ENCODE data around the gene SLC38A1.

The SLC38A1 gene

DNA sequence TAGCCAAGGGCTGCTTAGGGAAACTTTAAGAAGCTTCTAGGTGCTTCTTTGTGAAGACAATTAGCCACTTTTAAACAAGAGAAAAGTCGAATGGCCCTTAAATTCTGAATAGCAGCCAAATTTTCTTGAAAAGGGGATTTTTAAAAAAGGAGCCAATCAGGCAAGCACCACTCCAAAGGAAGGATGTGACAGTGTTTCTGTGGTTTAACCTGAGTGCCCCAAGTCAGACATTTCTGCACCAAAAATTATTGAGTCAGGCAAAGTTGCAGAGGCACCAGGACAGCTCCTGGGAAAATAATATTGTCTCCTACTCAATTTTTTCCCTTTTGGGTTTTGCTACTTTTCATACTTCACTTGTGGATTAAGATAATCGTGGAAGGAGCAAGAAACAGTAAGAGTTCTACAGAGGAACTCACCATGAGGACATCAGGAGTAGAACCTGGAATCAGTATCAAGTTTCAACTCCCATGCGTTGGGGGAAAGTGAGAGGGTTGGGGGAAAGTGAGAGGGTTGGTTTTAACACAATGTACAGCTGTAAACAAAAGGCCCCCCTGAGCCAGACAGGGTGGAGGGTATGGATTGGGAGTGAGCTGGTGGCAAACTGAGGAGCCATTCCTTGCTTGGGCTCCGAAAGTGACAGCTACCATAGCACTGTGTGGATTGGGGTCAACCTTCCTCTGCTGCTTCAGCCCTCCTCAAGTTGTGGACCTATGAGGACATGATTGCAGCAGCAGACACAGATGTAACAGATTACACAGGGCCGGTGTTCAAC is 90.8 kb downstream of the SLC38A1 start:
- DNase-seq (ENCODE audit: extremely low read depth, low read depth), result no peak
- TF ChIP-seq, protein P1, sequence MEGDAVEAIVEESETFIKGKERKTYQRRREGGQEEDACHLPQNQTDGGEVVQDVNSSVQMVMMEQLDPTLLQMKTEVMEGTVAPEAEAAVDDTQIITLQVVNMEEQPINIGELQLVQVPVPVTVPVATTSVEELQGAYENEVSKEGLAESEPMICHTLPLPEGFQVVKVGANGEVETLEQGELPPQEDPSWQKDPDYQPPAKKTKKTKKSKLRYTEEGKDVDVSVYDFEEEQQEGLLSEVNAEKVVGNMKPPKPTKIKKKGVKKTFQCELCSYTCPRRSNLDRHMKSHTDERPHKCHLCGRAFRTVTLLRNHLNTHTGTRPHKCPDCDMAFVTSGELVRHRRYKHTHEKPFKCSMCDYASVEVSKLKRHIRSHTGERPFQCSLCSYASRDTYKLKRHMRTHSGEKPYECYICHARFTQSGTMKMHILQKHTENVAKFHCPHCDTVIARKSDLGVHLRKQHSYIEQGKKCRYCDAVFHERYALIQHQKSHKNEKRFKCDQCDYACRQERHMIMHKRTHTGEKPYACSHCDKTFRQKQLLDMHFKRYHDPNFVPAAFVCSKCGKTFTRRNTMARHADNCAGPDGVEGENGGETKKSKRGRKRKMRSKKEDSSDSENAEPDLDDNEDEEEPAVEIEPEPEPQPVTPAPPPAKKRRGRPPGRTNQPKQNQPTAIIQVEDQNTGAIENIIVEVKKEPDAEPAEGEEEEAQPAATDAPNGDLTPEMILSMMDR (IDR thresholded peaks at IDR 0.05; ENCODE audit: low read depth, low read length), result no peak

DNA sequence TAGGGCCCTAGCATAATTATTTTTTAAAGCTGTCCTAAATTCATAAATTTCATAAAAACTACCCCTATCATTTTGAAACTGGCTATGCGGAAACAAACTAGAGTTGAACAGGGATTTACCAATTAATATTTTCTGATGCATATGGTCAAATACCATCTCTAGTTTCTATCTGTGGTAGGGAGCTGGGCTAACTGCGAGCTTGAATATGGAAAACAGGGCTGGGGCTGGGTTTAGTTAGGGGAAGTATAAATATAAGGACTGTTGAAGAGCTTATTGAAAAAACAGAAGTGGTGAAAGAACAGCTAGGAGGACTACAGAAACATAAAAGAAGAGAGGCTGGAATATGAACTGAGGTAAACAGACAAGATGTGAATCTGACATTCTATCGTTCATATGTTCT is 91.8 kb downstream of the SLC38A1 start:
- DNase-seq (ENCODE audit: extremely low read depth, low read depth), result no peak
- TF ChIP-seq, protein P1 (IDR thresholded peaks at IDR 0.05; ENCODE audit: low read depth, low read length), result no peak

DNA sequence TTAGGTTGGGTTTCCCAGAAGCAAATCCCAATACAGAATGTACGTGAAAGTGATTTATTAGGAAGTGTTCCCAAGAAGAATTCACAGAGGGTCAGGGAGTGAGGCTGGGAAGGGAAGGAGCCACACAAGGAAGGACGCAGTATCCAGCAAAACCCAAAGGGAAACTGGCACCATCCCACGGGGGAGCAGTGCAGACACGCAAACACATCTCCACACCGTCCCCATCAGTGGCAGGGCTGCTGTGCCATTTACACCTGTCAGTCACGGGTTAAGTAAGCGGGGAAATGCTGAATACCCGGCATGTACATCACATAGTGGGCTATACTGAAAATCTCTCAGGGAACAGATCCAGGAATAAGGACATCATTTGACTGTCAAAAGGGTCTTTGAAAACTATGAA is 93.9 kb downstream of the SLC38A1 start:
- TF ChIP-seq, protein P1 (IDR thresholded peaks at IDR 0.05; ENCODE audit: low read depth, low read length), result no peak
- DNase-seq (ENCODE audit: extremely low read depth, low read depth), result no peak

DNA sequence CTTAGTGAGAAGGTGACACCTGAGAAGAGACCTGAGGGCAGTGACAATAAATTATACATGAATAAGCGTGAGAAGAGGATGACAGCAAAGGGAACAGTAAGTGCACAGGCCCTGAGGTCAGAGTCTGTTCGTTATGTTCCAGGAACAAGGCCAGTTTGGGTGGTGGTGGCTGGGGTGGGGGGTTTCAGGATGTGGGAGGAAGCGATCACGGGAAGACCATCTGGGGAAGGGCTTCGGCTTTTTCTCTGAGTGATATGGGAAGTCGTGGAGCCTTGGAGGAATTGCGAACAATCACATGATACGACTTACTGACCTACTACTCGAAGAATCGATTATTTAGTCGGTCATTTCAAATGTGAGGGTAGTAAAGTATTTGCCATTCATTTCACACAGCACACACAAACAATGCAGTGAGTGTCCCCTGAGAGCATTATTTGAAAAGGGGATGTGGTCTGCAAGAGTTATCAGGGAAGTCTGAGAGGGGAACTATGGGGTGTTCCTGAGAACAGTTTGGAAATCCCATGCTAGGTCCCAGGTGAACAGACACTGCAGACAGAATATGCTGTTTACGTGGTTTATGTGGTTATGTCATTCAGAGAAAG is 94.7 kb downstream of the SLC38A1 start:
- TF ChIP-seq, protein P1 (IDR thresholded peaks at IDR 0.05; ENCODE audit: low read depth, low read length), result no peak
- DNase-seq (ENCODE audit: extremely low read depth, low read depth), result no peak

DNA sequence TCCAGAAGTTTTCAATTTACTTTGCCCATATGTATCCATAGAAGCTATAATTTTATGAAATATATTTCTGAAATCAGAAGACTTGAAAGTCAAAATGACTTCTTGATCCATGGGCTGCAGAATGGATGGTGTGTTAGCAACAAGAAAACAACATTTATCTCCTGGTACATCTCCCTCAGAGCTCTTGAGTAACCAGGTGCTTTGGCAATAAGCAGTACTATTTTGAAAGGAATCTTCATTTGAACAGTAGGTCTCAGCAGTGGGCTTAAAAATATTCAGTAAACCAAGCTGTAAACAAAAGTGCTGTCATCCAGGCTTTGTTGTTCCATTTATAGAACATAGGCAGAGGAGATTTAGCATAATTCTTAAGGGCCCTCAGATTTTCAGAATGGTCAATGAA is 100.4 kb downstream of the SLC38A1 start:
- TF ChIP-seq, protein P1 (IDR thresholded peaks at IDR 0.05; ENCODE audit: low read depth, low read length), result no peak
- no peak for DNase-seq (ENCODE audit: extremely low read depth, low read depth)

DNA sequence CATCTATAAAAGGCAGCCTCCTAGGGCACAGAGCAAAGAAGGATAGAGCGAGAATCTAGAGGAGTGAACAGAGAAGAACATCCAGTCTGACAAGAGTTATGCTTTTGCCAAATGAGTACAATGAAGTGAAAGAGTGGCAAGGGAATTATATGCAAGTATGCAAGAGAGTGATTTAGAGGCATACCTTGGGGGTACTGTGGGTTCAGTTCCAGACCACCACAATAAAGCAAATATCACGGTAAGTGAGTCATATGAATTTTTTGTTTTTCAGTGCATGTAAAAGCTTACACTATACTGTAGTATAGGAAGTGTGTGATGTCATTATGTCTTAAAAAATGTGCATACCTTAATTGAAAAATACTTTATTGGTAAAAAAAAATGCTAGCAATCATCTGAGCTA is 101.4 kb downstream of the SLC38A1 start:
- no peak for DNase-seq (ENCODE audit: extremely low read depth, low read depth)
- TF ChIP-seq, protein P1 (IDR thresholded peaks at IDR 0.05; ENCODE audit: low read depth, low read length), result no peak

DNA sequence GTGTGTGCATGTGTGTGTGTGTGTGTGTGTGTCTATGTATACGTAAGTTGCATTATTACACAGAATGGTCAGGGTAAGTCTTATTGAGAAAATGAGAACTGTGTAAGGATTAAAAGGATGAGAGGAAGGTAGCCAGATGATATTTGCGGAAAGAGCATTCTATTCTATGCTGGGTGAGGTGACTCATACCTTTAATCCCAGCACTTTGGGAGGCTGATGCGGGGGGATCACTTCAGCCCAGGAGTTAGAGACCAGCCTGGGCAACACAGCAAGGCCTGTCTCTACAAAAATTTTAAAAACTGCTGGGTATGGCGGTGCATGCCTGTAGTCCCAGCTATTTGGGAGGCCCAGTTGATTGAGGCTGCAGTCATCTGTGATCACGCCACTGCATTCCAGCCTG is 103.7 kb downstream of the SLC38A1 start:
- TF ChIP-seq, protein P1 (IDR thresholded peaks at IDR 0.05; ENCODE audit: low read depth, low read length), result no peak
- no peak for DNase-seq (ENCODE audit: extremely low read depth, low read depth)
